NB4 (cell line): ENCODE data around the gene PPIH.
"Not testable (repeated sequence)": the region's sequence is repeated elsewhere in the genome, so short reads cannot be mapped to it uniquely, and the experiment has no call there.

ENCODE experiments used
- DNase-seq: peaks from one replicate; pipeline ENCODE4 v3.0.0; 2010; ENCODE audit warnings: low read depth
- H3K4me3 ChIP-seq: one replicate; pipeline ENCODE4 v1.5.1; 2011; ENCODE audit warnings: mild to moderate bottlenecking, low read depth, low read length, moderate library complexity
- MYC ChIP-seq: IDR thresholded peaks from 2 replicates; pipeline ENCODE4 v1.6.1; 2011; ENCODE audit warnings: low read depth, low read length
- POLR2A ChIP-seq: IDR thresholded peaks from 2 replicates; pipeline ENCODE4 v1.6.1; 2011; ENCODE audit warnings: mild to moderate bottlenecking; ENCODE audit not compliant: insufficient read length; ENCODE audit errors: extremely low read depth
- TF ChIP-seq, protein P1 (sequence below): IDR thresholded peaks from 2 replicates; pipeline ENCODE4 v1.6.1; 2011; ENCODE audit warnings: low read depth, low read length
- TF ChIP-seq, protein P2 (sequence below): IDR thresholded peaks from one replicate; pipeline ENCODE4 v1.5.1; 2012; ENCODE audit warnings: low read depth, low read length

Gene PPIH

DNA sequence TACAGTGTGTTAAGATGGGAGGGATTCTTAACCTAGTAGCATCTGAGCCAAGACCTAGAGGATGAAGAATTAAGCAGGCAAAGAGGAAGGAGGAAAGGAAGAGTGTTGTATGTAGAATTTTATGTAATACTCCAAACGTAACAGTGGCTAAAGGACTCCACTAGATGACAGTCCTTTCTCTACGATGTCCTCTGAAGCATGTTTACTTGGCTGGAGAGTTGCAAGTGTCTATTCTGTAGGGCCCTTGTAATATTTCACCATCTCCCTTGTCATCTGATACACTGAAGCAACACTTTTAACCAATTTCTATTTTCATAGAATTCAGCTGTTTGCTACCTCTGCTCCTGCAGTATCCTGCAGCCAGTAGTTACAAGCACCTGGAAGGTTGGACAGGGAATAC, 21.8 kb downstream of the PPIH start:
- DNase-seq = peak; percentile 46
- H3K4me3 ChIP-seq = peak overlapping the region; percentile 91
- no peak for TF ChIP-seq POLR2A
- TF ChIP-seq, protein P1, sequence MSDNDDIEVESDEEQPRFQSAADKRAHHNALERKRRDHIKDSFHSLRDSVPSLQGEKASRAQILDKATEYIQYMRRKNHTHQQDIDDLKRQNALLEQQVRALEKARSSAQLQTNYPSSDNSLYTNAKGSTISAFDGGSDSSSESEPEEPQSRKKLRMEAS = peak; percentile 62; the same call in 1 of the 2 replicates
- TF ChIP-seq, protein P2, sequence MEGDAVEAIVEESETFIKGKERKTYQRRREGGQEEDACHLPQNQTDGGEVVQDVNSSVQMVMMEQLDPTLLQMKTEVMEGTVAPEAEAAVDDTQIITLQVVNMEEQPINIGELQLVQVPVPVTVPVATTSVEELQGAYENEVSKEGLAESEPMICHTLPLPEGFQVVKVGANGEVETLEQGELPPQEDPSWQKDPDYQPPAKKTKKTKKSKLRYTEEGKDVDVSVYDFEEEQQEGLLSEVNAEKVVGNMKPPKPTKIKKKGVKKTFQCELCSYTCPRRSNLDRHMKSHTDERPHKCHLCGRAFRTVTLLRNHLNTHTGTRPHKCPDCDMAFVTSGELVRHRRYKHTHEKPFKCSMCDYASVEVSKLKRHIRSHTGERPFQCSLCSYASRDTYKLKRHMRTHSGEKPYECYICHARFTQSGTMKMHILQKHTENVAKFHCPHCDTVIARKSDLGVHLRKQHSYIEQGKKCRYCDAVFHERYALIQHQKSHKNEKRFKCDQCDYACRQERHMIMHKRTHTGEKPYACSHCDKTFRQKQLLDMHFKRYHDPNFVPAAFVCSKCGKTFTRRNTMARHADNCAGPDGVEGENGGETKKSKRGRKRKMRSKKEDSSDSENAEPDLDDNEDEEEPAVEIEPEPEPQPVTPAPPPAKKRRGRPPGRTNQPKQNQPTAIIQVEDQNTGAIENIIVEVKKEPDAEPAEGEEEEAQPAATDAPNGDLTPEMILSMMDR = no peak
- TF ChIP-seq MYC = peak; percentile 62

DNA sequence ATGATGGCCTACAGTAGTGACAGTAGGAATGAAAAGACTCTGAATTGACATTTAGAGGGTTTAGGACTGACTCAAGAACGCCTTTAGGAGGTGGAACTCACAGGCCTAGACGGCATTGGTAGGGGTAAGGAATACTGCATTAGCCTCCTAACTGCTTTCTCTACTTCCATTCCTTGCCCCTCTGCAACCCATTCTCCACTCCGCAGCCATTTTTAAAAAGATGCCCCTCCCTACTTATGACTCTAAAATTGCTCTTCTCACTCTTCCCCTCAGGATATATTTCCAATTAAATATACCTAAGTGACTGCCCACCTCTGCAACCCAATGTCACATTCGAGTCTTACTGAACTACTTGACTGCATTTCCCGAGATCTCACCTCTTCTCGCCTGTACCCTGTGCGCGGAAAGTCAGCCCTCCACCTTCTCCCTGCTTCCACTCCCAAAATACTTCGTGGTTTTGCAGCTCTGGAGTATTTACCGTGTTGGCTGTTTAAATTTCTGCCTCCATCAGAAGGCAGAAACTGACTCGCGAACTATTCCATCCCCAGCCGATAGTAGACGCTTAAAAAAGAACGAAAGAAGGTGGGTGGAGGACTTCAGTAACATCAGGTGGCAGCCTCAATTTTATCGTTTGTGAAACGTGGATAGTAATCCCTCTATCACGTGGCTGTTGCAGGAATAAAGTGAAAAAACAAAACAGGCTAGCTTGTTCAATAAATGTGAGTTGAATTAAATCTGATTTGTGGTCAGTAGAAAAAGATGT, 22.9 kb downstream of the PPIH start:
- peak overlapping the region; percentile 91 for H3K4me3 ChIP-seq
- TF ChIP-seq POLR2A (no peak), MYC (peak; percentile 37; the same call in 1 of the 2 replicates)
- TF ChIP-seq, protein P1 = peak; percentile 47
- TF ChIP-seq, protein P2 = no peak
- peak; percentile 56 for DNase-seq

DNA sequence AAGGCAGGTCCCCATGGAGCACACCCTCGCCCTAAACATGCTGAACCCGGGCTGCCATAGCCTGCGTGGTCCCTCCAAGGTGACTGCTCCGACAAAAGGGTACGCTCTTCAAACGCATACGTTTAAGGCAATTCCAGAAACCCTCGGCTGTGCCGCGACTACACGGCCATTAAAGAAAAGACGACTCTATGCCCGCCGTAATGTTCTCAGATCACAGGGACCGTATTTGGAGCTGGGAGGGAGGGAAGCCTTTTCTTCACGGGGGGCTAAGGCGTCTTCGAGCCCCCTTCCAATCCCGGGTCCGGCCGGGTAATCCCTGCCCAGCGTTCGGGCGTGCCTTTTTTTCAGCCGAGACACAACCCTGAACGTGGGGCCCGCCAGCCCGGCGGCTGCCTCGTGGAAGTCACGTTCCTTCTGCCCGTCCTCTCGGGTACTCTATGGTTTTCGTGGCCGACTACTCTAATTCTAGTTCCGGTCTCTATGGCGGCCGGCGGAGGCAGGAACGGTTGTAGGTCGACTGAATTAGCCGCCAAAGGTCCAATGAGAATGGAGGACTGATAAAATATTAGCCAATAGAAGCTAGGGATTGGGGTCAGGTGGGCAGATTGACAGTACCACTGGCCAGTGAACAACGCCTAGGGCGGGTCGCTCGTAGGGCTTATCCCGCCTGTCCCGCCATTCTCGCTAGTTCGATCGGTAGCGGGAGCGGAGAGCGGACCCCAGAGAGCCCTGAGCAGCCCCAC, 23.7 kb downstream of the PPIH start, which contains the start of gene YBX1:
Gene YBX1 (plus strand): TSS at position 678 of the 743 bp plus-strand sequence. CDS start 148 bp downstream, outside the sequence.
- peak within 1 kb of the TSS; percentile 98 for H3K4me3 ChIP-seq
- TF ChIP-seq MYC (peak; percentile 97), POLR2A (peak; percentile 62)
- TF ChIP-seq, protein P1 = peak; percentile 91
- TF ChIP-seq, protein P2 = no peak
- DNase-seq = peak; percentile 98

DNA sequence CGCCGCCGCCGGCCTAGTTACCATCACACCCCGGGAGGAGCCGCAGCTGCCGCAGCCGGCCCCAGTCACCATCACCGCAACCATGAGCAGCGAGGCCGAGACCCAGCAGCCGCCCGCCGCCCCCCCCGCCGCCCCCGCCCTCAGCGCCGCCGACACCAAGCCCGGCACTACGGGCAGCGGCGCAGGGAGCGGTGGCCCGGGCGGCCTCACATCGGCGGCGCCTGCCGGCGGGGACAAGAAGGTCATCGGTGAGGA, 24.2 kb downstream of the PPIH start:
- not testable (repeated sequence) for DNase-seq
- peak overlapping the region; percentile 47 for H3K4me3 ChIP-seq

DNA sequence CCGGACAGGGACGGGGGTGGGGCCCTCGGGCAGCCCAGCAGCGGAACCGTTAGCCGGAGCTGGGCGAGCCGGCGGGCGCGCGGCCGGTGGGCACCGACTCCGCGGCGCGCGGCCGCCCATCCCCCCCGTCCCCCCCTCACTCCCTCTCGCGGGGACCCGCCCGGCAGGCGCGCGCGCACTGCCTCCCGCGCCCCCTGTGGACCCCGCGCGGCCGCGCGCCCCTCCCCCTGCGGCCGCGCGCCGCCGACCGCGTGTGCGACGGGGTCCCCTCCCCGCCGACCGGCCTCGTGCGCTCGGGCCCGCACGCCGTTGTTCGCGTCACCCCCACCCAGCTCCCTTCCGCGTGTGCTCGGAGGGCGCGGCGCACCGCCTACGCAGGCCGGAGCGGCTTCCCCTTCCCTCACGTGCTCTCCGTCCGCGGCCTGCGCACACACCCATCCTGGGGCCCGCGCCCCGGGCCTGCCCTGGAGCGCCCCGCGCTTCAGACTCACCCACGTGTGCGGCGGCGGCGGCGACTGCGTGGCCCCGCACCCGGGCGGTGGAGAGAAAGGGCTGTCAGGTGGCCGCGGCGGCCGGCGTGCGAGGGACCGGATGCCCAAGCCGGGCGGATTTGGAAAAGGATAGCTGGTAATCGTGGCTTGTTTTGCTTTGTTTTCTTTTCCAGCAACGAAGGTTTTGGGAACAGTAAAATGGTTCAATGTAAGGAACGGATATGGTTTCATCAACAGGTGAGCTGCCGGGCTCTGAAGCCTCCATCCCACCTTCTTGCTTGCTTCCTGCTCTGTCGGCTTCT, 24.7 kb downstream of the PPIH start:
- TF ChIP-seq POLR2A (peak; percentile 64), MYC (peak; percentile 97)
- TF ChIP-seq, protein P2 = no peak
- TF ChIP-seq, protein P1 = peak; percentile 94
- DNase-seq = peak; percentile 84
- peak overlapping the region; percentile 98 for H3K4me3 ChIP-seq

DNA sequence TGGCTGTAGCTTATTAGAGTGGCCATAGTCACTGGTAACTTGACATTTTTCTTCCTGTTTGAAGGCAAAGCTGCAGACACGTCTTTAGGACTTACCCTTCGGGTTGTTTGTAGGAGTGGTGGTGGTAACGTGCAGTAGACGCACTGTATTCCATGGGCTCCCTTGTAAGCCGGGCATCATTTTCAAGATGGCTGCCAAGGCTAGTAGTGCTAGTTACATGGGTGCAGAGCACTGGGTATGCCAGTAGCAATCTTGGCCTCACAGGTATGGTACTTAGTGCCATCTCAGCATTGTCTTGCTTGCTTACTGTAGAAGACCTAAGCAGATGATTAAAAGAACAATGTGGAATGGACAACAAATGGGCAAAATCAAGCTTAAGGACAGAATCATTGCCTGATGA, 25.9 kb downstream of the PPIH start:
- TF ChIP-seq, protein P2 = no peak
- TF ChIP-seq, protein P1 = no peak
- TF ChIP-seq MYC (no peak), POLR2A (no peak)
- H3K4me3 ChIP-seq = peak overlapping the region; percentile 98
- DNase-seq = peak; percentile 76
